ENCODE results near the gene YKT6.

The YKT6 gene

DNA sequence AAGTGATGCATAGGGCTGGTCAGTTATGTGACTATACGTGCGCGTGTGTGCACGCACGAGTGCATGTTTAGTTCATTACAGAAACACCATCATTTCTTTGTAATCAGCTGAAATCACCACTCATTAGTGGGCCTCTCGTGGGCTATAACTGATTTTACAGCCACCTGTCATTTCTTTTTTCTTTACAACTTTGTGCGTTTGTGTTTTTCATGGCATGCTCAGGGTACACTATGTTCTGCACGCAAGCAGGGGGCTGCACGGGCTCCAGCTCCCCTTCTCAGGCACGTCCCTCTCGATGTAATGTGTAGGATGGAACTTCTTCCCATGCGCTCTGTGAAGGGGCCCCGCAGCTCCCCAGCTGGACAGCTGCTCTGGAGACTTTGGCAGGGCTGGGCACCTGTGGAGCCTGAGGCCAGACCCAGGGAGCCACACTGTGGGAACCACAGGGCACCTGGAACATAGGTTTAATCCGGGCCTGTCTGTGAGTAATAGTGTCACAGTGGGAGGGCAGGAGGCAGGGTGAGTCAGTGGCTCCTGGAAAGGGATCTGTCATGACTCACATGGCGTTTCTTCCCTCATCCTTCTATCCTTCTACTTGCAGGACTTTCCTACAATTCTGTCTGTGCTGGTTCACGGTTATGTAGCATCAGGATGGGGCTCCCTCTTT, 16.4 kb upstream of the YKT6 start:
- TF ChIP-seq, protein P1, sequence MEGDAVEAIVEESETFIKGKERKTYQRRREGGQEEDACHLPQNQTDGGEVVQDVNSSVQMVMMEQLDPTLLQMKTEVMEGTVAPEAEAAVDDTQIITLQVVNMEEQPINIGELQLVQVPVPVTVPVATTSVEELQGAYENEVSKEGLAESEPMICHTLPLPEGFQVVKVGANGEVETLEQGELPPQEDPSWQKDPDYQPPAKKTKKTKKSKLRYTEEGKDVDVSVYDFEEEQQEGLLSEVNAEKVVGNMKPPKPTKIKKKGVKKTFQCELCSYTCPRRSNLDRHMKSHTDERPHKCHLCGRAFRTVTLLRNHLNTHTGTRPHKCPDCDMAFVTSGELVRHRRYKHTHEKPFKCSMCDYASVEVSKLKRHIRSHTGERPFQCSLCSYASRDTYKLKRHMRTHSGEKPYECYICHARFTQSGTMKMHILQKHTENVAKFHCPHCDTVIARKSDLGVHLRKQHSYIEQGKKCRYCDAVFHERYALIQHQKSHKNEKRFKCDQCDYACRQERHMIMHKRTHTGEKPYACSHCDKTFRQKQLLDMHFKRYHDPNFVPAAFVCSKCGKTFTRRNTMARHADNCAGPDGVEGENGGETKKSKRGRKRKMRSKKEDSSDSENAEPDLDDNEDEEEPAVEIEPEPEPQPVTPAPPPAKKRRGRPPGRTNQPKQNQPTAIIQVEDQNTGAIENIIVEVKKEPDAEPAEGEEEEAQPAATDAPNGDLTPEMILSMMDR (IDR thresholded peaks at IDR 0.05; ENCODE audit: low read depth, low read length): no peak
- H3K4me3 ChIP-seq (ENCODE audit: low read depth, low read length): no peak overlapping the region

DNA sequence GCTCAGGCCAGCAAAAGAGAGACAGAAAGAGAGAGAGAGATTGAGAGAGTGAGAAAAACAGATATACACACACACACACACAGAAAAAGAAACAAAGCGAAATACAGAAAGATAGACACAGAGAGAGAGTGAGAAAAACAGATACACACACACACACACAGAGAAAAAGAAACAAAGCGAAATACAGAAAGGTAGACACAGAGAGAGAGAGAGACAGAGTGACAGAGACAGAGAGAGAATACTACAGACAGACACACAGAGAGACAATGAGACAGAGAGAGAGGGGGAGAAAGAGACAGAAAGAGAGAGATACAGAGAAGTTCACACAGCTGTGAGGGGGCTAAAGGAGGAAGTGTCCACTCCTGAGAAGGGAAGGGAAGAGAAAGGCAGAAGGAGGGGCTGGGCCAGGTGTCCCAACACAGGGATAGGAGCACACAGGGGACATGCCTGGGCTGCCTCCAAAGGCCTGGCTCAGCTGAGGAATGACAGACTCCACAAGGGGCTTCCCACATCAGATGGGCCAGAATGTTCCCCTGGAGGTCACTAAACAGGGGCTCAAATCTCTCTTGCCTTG, 15.8 kb upstream of the YKT6 start:
- no peak overlapping the region for H3K4me3 ChIP-seq (ENCODE audit: low read depth, low read length)
- TF ChIP-seq, protein P1 (IDR thresholded peaks at IDR 0.05; ENCODE audit: low read depth, low read length): no peak

DNA sequence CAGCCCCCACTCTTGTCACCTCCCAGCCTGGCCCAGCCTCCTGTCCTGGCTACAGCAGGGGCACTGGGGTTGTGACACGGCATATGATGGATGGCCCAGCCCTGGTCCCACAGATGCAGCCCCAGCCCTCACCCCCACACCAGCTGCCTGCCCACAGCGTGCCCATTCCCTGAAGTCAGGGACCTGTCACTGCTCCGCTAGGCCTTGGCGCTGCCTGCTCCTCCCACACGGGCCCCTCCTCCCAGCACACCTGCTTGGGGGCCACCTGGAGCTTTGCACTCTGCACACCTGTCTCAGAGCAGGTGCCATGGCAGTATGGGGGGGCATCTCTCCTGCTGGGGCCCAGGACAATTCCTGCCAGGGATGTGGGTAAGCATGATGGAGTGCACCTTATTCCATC, 15.0 kb upstream of the YKT6 start:
- TF ChIP-seq, protein P1 (IDR thresholded peaks at IDR 0.05; ENCODE audit: low read depth, low read length): no peak

DNA sequence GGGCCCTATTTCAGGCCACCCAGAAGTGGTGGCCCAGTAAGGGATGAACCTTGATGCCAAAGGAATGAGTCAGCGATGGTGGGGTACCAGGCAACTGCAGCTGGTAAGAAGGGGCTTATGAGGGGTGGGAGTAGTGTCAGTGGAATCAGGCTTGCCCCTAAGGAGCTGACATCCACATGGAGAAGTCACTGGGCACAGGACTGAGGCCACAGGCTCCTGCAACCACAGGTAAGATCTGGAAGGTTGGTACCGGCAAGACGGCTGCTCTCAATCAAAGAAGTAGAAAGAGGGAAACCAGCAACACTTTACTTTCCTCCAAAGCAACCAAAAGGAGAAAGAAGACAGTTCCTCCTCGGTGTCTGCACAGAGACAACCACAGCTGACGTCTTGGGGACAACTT, 14.0 kb upstream of the YKT6 start:
- TF ChIP-seq, protein P1 (IDR thresholded peaks at IDR 0.05; ENCODE audit: low read depth, low read length): no peak
- no peak overlapping the region for H3K4me3 ChIP-seq (ENCODE audit: low read depth, low read length)

More for the DNA sequence above, 15.0 kb upstream of the YKT6 start:
- no peak overlapping the region for H3K4me3 ChIP-seq (ENCODE audit: low read depth, low read length)

DNA sequence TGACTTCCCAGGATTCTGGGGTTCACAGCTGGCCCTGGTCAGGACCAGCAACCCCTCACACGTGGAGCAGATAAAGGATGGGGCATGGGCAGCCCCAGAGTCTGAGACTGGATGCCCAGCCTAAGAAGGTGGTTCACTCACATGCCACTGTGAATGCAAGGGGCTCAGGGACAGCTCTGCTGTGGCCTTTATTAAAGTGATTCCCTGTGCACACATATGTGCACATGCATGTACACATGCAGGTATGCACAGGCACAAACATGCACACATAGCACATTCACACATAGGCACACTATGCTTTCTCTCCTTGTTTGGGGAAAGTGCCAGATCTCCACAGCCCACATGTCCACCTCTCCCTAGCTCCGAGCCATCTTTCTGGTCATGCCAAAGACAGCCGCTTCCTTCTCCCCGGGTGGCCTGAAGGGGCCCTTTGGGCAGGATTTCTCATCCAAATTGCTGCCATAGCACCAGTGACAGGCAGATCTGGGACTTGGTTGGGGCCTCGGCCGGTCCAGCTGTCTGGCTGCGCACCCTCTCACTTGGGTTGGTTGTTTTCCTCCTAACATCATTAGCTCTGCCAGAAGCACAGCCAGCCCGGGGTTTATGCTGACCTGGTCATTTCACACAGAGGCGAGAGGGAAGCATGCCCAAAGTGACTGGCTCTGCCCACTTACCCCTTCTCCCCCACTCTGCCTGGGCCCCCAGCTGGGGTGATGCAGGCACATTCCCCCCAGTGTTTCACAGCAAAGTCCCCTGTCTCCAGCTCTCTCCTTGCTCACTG, 13.0 kb upstream of the YKT6 start:
- TF ChIP-seq, protein P1 (IDR thresholded peaks at IDR 0.05; ENCODE audit: low read depth, low read length): no peak
- H3K4me3 ChIP-seq (ENCODE audit: low read depth, low read length): no peak overlapping the region

DNA sequence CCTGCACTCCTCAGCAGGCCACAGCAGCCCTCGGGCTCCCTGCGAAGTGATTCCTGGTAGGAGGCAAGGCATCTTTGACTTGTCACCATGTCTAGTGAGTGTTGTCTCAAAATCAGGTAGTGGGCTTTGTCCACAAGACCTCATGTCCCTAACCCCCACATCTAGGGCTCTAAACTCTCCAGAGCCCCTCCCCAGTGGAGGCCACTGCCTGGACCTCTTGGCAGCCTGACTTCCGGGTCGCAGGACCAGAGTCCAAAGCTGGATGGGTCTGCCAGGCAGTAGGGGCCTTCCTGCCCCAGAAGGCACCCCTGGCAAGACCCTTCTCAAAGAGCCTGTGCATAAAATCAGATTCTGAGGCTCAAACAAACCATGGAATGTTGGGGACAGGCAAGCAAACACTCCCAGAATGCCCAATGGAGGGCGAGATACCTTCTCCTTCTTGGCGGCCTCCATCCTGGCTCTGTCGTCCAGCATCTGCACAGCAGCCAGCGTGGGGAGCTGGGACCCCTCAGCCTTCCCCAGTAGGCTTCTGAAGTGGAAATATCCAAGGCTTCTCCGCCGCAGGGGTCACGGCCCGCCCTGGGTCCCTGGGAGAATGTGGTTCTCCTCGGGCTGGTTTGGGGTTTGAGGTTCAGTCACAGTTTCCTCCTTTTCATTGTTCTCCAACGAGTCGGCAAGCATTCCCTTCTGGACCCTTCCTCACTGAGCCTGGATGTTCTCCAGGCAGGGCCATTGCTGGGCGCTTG, 12.1 kb upstream of the YKT6 start:
- TF ChIP-seq, protein P1 (IDR thresholded peaks at IDR 0.05; ENCODE audit: low read depth, low read length): no peak
- H3K4me3 ChIP-seq (ENCODE audit: low read depth, low read length): no peak overlapping the region
